HG03520 (cell line): ENCODE measurements around the gene SLC5A3.
A peak's percentile ranks its signal among the peaks of the same experiment; 100 is the strongest.

Experiments
- ATAC-seq: cut with Tn5 transposase; IDR thresholded peaks from one replicate; pipeline ENCODE4 v1.9.1; 2021; ENCODE audit warnings: mild to moderate bottlenecking, moderate library complexity; ENCODE audit not compliant: unreplicated experiment

The SLC5A3 gene

GRCh38 chr21:34065027-34065426 lies 8.4 kb upstream of the SLC5A3 start:
- ATAC-seq = no peak

- ATAC-seq = no peak
These were observed 1.7 kb upstream of the SLC5A3 start for GRCh38 chr21:34071683-34072082.

- ATAC-seq = no peak
These were observed 990 bp upstream of the SLC5A3 start for GRCh38 chr21:34072145-34073031.

- ATAC-seq = peak; percentile 38
These were observed 438 bp downstream of the SLC5A3 start for GRCh38 chr21:34073749-34074282.

GRCh38 chr21:34074283-34075090 lies 1.1 kb downstream of the SLC5A3 start:
- ATAC-seq = no peak

GRCh38 chr21:34075091-34075425 lies 1.7 kb downstream of the SLC5A3 start:
- no peak for ATAC-seq

GRCh38 chr21:34075760-34076660 lies 2.6 kb downstream of the SLC5A3 start:
- no peak for ATAC-seq

GRCh38 chr21:34076835-34077234 lies 3.5 kb downstream of the SLC5A3 start:
- ATAC-seq = no peak

GRCh38 chr21:34077888-34078287 lies 4.5 kb downstream of the SLC5A3 start:
- no peak for ATAC-seq

GRCh38 chr21:34078915-34079314 lies 5.5 kb downstream of the SLC5A3 start:
- no peak for ATAC-seq

GRCh38 chr21:34080710-34081109 lies 7.3 kb downstream of the SLC5A3 start:
- ATAC-seq = no peak

GRCh38 chr21:34082769-34083168 lies 9.4 kb downstream of the SLC5A3 start:
- ATAC-seq = no peak

GRCh38 chr21:34083357-34083756 lies 10.0 kb downstream of the SLC5A3 start:
- no peak for ATAC-seq

- no peak for ATAC-seq
These were observed 11.8 kb downstream of the SLC5A3 start for GRCh38 chr21:34085129-34085528.

- no peak for ATAC-seq
These were observed 13.5 kb downstream of the SLC5A3 start for GRCh38 chr21:34086887-34087306.

GRCh38 chr21:34088752-34089151 lies 15.4 kb downstream of the SLC5A3 start:
- no peak for ATAC-seq

GRCh38 chr21:34091032-34091431 lies 17.7 kb downstream of the SLC5A3 start:
- no peak for ATAC-seq

- no peak for ATAC-seq
These were observed 18.2 kb downstream of the SLC5A3 start for GRCh38 chr21:34091607-34092006.

- ATAC-seq = no peak
These were observed 19.0 kb downstream of the SLC5A3 start for GRCh38 chr21:34092262-34092921.

GRCh38 chr21:34093083-34093482 lies 19.7 kb downstream of the SLC5A3 start:
- ATAC-seq = no peak
